ENCODE measurements around the gene KDM7A.

GRCh38 chr7:140222814-140223213, 46.0 kb upstream of the KDM7A start:
- TF ChIP-seq CTCF (IDR thresholded peaks at IDR 0.05; ENCODE audit: borderline replicate concordance, extremely low read depth, low read length, poor library complexity, severe bottlenecking) (no peak), EZH2 (IDR thresholded peaks at IDR 0.05; ENCODE audit: borderline replicate concordance, low read depth, low read length, severe bottlenecking) (no peak)

Measured in DND-41 (cell line).